A673 (cell line): ENCODE data around the gene CRYBG3. TPM values are rescaled to one million over a fixed set of nuclear protein-coding genes. Genes with fewer than 3 reads are reported as not detected.

Experiments used
- BruUV-seq: library from RNA; stranded (reverse); fragments of 400-500 nt; replicated peaks from 2 replicates; lab custom pipeline; 2021; lab: Mats Ljungman, UMichigan
- CTCF ChIA-PET: fragments of 300-600 bp; sonication (Branson Sonifier 250); formaldehyde crosslinking; loops from one replicate; lab custom pipeline; 2022; ENCODE audit warnings: antibody characterized with exemption; lab: Charles Lee
- POLR2A ChIA-PET: fragments of 300-600 bp; sonication (Branson Sonifier 250); formaldehyde crosslinking; loops from one replicate; lab custom pipeline; 2022; ENCODE audit warnings: antibody characterized with exemption; ENCODE audit not compliant: low non-redundant PET; lab: Charles Lee
- DNase-seq: peaks from one replicate; pipeline ENCODE4 v3.0.0-alpha.2; 2015; ENCODE audit warnings: low spot score
- H3K27ac ChIP-seq: fragments of 200-600 bp; sonication (generic); 2 replicates; pipeline ENCODE4 v1.5.1; 2016; ENCODE audit warnings: mixed run types, low read depth, mild to moderate bottlenecking, mixed read lengths, antibody characterized with exemption, low read length; ENCODE audit not compliant: poor library complexity, severe bottlenecking
- H3K27me3 ChIP-seq: fragments of 200-600 bp; sonication (generic); replicated peaks from 2 replicates; pipeline ENCODE4 v1.6.1; 2017; ENCODE audit warnings: mixed run types, low read depth, mild to moderate bottlenecking, mixed read lengths, antibody characterized with exemption, low read length; ENCODE audit not compliant: insufficient read depth, poor library complexity
- H3K36me3 ChIP-seq: fragments of 200-600 bp; sonication (generic); 2 replicates; pipeline ENCODE4 v1.6.1; 2016; ENCODE audit warnings: mixed run types, mild to moderate bottlenecking, mixed read lengths, antibody characterized with exemption, low read length; ENCODE audit not compliant: insufficient read depth, poor library complexity, severe bottlenecking
- H3K4me1 ChIP-seq: fragments of 200-600 bp; sonication (generic); 2 replicates; pipeline ENCODE4 v1.6.1; 2017; ENCODE audit warnings: mixed run types, mild to moderate bottlenecking, mixed read lengths, antibody characterized with exemption, low read length; ENCODE audit not compliant: insufficient read depth, poor library complexity, severe bottlenecking
- H3K4me3 ChIP-seq: fragments of 200-600 bp; sonication (generic); 2 replicates; pipeline ENCODE4 v1.5.1; 2016; ENCODE audit warnings: low read depth, mixed run types, mild to moderate bottlenecking, mixed read lengths, low read length; ENCODE audit not compliant: poor library complexity, severe bottlenecking
- H3K9me3 ChIP-seq: fragments of 200-600 bp; sonication (generic); 2 replicates; pipeline ENCODE4 v1.6.1; 2016; ENCODE audit warnings: mixed run types, low read depth, mild to moderate bottlenecking, mixed read lengths, antibody characterized with exemption, low read length; ENCODE audit not compliant: poor library complexity, severe bottlenecking
- EZH2 ChIP-seq: fragments of 200-600 bp; sonication (generic); IDR thresholded peaks from 2 replicates; pipeline ENCODE4 v1.6.1; 2017; ENCODE audit warnings: borderline replicate concordance, low read depth, mild to moderate bottlenecking, mixed read lengths, antibody characterized with exemption, low read length; ENCODE audit not compliant: poor library complexity, severe bottlenecking
- intact Hi-C: fragments of 100-400 bp; cut with micrococcal nuclease; formaldehyde crosslinking; loops from one replicate; pipeline ENCODE4 v1.10.0; 2022; ENCODE audit not compliant: unreplicated experiment
- total RNA-seq: library from RNA; stranded (reverse); gene quantifications from 2 replicates; pipeline ENCODE4 v1.2.3, GENCODE V29; 2021
- TF ChIP-seq, protein P1 (sequence below): fragments of 300-800, 200-600 bp; sonication (generic); conservative IDR thresholded peaks from 2 replicates; pipeline ENCODE4 v1.5.1; 2017; ENCODE audit warnings: low read depth, mild to moderate bottlenecking, antibody characterized with exemption, low read length, moderate library complexity, mixed read lengths

CRYBG3 gene
- total RNA-seq, 1 experiment from 2014 or later: 8.6 TPM

GRCh38 chr3:97940034-97940433 is 118.2 kb downstream of the CRYBG3 start:
- no peak overlapping the region for H3K4me3 ChIP-seq
- ChIA-PET CTCF (no interaction called here), POLR2A (no interaction called here)
- TF ChIP-seq, protein P1, sequence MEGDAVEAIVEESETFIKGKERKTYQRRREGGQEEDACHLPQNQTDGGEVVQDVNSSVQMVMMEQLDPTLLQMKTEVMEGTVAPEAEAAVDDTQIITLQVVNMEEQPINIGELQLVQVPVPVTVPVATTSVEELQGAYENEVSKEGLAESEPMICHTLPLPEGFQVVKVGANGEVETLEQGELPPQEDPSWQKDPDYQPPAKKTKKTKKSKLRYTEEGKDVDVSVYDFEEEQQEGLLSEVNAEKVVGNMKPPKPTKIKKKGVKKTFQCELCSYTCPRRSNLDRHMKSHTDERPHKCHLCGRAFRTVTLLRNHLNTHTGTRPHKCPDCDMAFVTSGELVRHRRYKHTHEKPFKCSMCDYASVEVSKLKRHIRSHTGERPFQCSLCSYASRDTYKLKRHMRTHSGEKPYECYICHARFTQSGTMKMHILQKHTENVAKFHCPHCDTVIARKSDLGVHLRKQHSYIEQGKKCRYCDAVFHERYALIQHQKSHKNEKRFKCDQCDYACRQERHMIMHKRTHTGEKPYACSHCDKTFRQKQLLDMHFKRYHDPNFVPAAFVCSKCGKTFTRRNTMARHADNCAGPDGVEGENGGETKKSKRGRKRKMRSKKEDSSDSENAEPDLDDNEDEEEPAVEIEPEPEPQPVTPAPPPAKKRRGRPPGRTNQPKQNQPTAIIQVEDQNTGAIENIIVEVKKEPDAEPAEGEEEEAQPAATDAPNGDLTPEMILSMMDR: peak; percentile 40; the same call in 1 of the 2 replicates
- no peak for TF ChIP-seq EZH2
- DNase-seq: peak; percentile 33
- no TSS peak for BruUV-seq
- H3K4me1 ChIP-seq: no peaks in the 10 kb centered on the region
- H3K27me3 ChIP-seq: no peaks in the 10 kb centered on the region
- no peaks in the 10 kb centered on the region for H3K9me3 ChIP-seq
- no peak overlapping the region for H3K27ac ChIP-seq
- peaks cover 3% of the 10 kb centered on the region for H3K36me3 ChIP-seq
- intact Hi-C loops: loop anchor here (1.0 kb wide), 1 partner anchor 147 kb away; no protein-coding TSS in a partner anchor

DNA sequence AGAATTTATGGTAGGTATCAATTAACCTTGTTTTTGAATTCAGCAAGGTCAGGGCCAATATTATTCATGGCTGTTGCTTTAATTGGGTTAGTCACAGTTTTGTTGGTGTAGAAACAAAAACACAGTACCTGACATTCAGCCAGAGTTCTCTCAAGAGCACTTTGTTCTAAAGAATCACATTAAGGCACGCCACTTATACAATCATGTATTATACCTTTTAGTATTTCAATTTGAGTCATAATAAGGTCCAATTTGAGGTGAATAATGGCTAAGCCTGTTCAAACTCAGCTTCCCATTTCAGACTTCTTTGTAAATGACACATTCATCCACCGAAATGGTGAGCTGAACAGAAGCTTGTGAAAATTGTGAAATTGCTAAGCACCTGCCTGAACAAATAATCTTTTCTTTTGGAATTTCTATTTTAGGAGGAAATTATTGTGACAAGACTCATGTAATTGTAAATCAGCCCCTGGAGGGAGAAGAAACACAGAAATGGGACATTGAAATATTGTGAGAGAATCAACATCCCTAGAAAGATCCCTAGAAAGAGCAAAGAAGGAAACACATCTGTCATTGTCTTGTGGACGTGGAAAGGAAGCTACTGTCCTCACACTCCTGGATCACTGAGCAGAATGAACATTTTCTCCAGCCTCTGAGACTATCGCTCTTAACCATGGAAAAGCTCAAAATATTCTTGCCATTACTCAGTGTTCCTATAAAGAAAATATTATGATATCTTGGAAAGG is 121.2 kb downstream of the CRYBG3 start:
- no peaks in the 10 kb centered on the region for H3K4me1 ChIP-seq
- TF ChIP-seq EZH2: no peak
- TF ChIP-seq, protein P1: no peak
- POLR2A ChIA-PET: no interaction called here
- DNase-seq: no peak
- CTCF ChIA-PET: no interaction called here
- no peak overlapping the region for H3K4me3 ChIP-seq
- intact Hi-C loops: no loop called here
- no peaks in the 10 kb centered on the region for H3K9me3 ChIP-seq
- no peak overlapping the region for H3K27ac ChIP-seq
- H3K27me3 ChIP-seq: no peaks in the 10 kb centered on the region
- H3K36me3 ChIP-seq: peaks cover 20% of the 10 kb centered on the region
- no TSS peak for BruUV-seq

DNA sequence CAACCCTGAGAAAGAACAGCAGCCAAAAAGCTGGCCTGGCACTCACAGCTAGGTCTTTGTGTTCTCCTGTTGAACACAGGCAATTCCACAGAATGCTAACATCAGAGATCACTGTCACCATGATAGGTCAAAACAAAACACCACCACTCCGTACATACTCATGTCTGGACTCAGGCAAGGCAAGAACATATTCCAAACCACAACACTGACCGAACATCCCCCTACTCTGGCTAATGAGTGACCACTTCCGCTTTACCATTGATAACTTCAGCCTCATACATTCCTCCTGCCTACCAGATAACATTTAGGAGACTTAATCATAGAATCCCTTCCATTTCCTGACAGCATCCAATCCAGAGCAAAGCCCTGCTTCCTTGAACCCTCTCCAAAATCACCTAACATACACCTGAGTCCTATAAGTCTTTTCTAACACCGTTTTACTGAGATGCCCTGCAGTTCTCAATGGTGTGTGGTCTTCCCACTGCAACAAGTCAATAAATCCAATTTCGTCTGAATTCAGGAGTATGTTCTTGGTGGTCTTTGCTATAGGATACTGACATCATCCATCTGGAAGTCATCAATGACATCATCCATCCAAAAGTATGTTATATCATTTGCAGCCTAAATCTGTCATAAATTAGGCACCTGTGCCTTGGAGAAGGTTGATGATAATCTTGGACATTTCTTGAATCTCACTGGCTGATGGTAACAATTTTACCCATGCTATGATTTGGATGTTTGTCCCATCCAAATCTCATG is 126.7 kb downstream of the CRYBG3 start:
- DNase-seq: no peak
- TF ChIP-seq EZH2: no peak
- TF ChIP-seq, protein P1: no peak
- intact Hi-C loops: no loop called here
- CTCF ChIA-PET: no interaction called here
- Histone ChIP-seq H3K4me1 (no peaks in the 10 kb centered on the region), H3K4me3 (no peak overlapping the region), H3K27ac (no peak overlapping the region), H3K27me3 (no peaks in the 10 kb centered on the region), H3K9me3 (no peaks in the 10 kb centered on the region), H3K36me3 (peaks cover 31% of the 10 kb centered on the region)
- BruUV-seq: no TSS peak
- POLR2A ChIA-PET: no interaction called here
